ENCODE measurements around the gene PKD1L1.

DNA sequence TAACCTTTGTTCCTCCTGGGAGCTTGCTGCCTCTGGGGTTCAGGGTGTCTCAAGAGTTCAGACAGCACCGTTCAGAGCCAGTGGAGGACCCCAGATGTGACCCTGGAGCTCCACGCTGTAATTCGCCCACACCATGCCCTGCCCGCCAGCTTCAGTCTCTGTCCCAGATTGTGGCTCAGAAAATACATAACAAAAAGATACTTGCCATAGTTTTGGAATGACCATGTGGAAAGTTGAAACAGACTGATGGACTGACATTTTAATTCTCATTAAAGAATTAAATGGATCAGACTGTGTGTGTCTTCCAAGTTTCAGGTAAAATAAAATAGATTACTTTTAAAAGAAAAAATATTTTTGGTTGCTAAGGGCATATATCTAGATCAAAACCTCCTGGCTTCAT, 191.6 kb downstream of the PKD1L1 start:
- TF ChIP-seq, protein P1, sequence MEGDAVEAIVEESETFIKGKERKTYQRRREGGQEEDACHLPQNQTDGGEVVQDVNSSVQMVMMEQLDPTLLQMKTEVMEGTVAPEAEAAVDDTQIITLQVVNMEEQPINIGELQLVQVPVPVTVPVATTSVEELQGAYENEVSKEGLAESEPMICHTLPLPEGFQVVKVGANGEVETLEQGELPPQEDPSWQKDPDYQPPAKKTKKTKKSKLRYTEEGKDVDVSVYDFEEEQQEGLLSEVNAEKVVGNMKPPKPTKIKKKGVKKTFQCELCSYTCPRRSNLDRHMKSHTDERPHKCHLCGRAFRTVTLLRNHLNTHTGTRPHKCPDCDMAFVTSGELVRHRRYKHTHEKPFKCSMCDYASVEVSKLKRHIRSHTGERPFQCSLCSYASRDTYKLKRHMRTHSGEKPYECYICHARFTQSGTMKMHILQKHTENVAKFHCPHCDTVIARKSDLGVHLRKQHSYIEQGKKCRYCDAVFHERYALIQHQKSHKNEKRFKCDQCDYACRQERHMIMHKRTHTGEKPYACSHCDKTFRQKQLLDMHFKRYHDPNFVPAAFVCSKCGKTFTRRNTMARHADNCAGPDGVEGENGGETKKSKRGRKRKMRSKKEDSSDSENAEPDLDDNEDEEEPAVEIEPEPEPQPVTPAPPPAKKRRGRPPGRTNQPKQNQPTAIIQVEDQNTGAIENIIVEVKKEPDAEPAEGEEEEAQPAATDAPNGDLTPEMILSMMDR (IDR thresholded peaks at IDR 0.05) = no peak
- TF ChIP-seq POLR2A (IDR thresholded peaks at IDR 0.05) = no peak

All from heart left ventricle (tissue), 13 donors.